ENCODE results near the gene BANK1. TPM values are rescaled to one million over a fixed set of nuclear protein-coding genes. Genes with fewer than 3 reads are reported as not detected.
A peak's percentile ranks its signal among the peaks of the same experiment; 100 is the strongest.

The BANK1 gene
- total RNA-seq, 1 donor from 2014 or later: 12.6 TPM

DNA sequence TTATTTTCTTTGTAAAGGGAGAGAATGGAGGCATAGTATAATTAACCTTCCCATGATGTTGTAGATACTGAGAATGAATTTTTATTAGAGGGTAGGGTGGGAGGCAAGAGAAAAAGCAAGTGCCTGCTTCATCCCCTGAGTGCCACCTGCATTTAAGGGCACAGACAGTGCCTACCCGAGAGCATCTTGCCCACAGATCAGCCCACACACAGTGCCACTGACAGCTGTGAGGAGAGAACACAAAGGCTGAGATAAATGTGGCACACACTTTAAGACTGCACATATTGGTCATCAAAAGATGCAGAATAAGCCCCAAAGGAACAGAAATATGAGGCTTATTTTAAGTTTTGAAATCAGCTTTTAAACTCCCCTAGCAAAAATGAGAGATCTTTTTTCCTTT lies 304.0 kb downstream of the BANK1 start:
- DNase-seq (no peak), ATAC-seq (no peak)
- Histone ChIP-seq H3K27me3 (no peaks in the 10 kb centered on the region), H3K27ac (no peak overlapping the region), H3K4me1 (no peaks in the 10 kb centered on the region), H3K9me3 (no peaks in the 10 kb centered on the region), H3K36me3 (no peaks in the 10 kb centered on the region), H3K4me3 (no peak overlapping the region)
- intact Hi-C loops (cut with DNase I): no loop called here
- TF ChIP-seq, protein P1, sequence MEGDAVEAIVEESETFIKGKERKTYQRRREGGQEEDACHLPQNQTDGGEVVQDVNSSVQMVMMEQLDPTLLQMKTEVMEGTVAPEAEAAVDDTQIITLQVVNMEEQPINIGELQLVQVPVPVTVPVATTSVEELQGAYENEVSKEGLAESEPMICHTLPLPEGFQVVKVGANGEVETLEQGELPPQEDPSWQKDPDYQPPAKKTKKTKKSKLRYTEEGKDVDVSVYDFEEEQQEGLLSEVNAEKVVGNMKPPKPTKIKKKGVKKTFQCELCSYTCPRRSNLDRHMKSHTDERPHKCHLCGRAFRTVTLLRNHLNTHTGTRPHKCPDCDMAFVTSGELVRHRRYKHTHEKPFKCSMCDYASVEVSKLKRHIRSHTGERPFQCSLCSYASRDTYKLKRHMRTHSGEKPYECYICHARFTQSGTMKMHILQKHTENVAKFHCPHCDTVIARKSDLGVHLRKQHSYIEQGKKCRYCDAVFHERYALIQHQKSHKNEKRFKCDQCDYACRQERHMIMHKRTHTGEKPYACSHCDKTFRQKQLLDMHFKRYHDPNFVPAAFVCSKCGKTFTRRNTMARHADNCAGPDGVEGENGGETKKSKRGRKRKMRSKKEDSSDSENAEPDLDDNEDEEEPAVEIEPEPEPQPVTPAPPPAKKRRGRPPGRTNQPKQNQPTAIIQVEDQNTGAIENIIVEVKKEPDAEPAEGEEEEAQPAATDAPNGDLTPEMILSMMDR (IDR thresholded peaks at IDR 0.05): no peak

DNA sequence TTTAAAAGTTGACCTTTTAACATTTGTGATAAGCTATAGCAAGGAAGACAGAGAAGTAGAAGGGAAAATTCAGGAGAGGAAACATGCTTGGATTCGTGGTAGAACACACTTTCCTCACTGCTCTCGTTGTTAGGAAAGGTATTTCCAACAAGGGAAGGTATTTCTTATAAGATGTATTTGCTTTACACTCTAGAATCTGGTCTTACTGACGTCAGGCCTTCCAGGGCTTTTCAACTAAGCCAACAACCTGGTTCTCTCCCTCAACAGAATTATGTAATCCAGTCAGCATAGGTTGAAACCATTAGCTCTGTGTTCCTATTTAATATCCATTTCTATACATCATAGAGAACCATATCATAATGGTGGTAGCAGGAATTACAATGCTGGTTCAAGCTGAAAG lies 312.8 kb downstream of the BANK1 start:
- no peaks in the 10 kb centered on the region for H3K27me3 ChIP-seq
- H3K9me3 ChIP-seq: peaks cover 15% of the 10 kb centered on the region
- TF ChIP-seq, protein P1 (IDR thresholded peaks at IDR 0.05): no peak
- intact Hi-C loops (cut with DNase I): no loop called here
- H3K4me3 ChIP-seq: no peak overlapping the region
- H3K4me1 ChIP-seq: no peaks in the 10 kb centered on the region
- DNase-seq: no peak
- no peaks in the 10 kb centered on the region for H3K36me3 ChIP-seq
- peak; percentile 92 for ATAC-seq
- peak overlapping the region; percentile 76 for H3K27ac ChIP-seq

DNA sequence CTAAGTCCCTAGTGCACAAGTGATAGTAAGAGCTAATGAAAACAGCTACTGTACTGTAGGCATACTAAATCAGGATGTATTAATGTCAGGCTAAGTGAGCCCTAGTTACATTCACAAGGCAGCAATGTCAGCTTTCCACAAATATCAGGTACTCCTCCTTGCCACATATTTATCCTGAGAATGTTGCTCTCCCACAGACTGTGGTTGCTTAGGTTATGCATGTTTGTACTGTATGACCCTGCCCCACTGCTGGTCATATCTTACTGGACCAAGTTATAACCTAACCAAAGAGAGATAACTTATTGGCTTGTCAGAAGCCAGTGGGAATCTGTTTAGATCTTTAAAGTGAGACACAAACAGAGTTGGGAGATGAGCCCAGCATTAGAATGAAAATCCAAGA lies 313.7 kb downstream of the BANK1 start:
- ATAC-seq: no peak
- no peak for DNase-seq
- Histone ChIP-seq H3K27ac (no peak overlapping the region), H3K9me3 (peaks cover 15% of the 10 kb centered on the region), H3K27me3 (no peaks in the 10 kb centered on the region), H3K4me1 (no peaks in the 10 kb centered on the region), H3K36me3 (no peaks in the 10 kb centered on the region), H3K4me3 (no peak overlapping the region)
- intact Hi-C loops (cut with DNase I): no loop called here
- TF ChIP-seq, protein P1 (IDR thresholded peaks at IDR 0.05): no peak

DNA sequence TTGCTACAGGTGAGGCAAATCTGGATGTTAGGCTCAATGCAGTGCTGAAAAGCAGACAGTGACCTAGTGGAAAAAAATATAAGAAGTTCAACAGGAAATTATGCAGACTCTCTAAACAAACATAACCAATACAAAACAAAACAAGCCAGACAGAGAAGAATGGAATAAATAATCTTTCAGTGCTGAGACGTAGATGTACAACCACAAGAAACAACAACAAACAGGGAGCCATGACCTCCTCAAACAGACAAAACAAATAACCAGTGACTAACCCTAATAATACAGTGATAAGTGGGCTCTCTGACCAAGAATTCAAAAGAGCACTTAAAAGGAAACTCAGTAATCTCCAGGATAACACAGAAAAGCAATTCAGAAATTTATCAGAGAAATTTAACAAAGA lies 315.5 kb downstream of the BANK1 start:
- no peaks in the 10 kb centered on the region for H3K36me3 ChIP-seq
- no peaks in the 10 kb centered on the region for H3K27me3 ChIP-seq
- H3K4me3 ChIP-seq: no peak overlapping the region
- no peaks in the 10 kb centered on the region for H3K4me1 ChIP-seq
- ATAC-seq (no peak), DNase-seq (no peak)
- intact Hi-C loops (cut with DNase I): no loop called here
- no peak overlapping the region for H3K27ac ChIP-seq
- TF ChIP-seq, protein P1 (IDR thresholded peaks at IDR 0.05): no peak
- H3K9me3 ChIP-seq: peaks cover 15% of the 10 kb centered on the region

DNA sequence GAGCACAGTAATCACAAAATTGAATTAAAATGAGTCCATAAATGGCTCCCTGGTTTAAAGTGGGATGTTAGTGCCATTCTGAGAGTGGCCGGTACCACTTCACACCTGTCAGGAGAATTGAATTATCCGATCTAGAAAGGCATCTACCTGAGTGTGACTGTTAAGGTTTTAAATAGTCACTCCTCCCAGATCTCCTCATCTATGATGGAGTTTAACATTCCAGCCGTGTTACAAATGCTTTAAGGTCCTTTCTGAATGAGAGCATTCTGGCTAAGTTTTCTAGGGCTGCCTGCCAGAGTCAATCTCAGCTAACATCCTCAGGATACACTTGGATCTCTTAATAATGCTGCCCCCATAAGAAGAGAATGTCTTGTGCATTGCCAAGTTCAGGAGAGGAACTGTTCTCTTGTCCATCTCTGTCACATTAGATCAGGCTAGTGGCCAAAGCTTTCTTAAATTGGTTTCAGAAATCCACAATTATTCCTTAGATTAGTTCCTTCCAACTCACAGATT lies 323.6 kb downstream of the BANK1 start:
- DNase-seq (no peak), ATAC-seq (peak; percentile 69)
- TF ChIP-seq, protein P1 (IDR thresholded peaks at IDR 0.05): no peak
- Histone ChIP-seq H3K27ac (no peak overlapping the region), H3K27me3 (no peaks in the 10 kb centered on the region), H3K4me1 (no peaks in the 10 kb centered on the region), H3K4me3 (no peak overlapping the region), H3K36me3 (no peaks in the 10 kb centered on the region), H3K9me3 (no peaks in the 10 kb centered on the region)
- intact Hi-C loops (cut with DNase I): no loop called here

DNA sequence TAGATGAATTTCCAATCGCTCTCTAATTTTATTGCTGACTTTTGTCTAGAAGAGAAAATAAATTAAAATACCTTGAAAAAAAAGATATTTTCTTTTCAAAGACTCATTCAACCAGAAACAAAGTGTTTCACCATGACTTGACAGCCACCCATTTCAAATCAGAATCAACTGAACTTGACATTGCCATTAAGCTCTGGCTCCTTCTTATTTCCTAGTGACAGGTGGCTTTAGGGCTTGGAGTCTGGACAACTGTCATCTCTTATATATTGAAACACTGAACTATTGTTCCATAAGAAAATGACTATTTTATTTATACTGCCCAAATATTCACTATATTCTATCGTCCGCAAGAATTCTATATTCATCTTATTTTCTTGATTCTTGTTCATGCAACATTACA lies 325.6 kb downstream of the BANK1 start:
- H3K4me3 ChIP-seq: no peak overlapping the region
- intact Hi-C loops (cut with DNase I): no loop called here
- H3K27ac ChIP-seq: no peak overlapping the region
- peaks cover 3% of the 10 kb centered on the region for H3K9me3 ChIP-seq
- DNase-seq: no peak
- no peaks in the 10 kb centered on the region for H3K36me3 ChIP-seq
- H3K4me1 ChIP-seq: no peaks in the 10 kb centered on the region
- H3K27me3 ChIP-seq: no peaks in the 10 kb centered on the region
- ATAC-seq: no peak
- TF ChIP-seq, protein P1 (IDR thresholded peaks at IDR 0.05): no peak
